Parathyroid adenoma (tissue), 2 donors: Measurements from ENCODE around the gene UNCX.

Experiments used
- H2AFZ ChIP-seq: fragments of 300-600 bp; sonication (generic); one replicate; pipeline ENCODE4 v1.7.0; 2017; ENCODE audit warnings: antibody characterized with exemption, mild to moderate bottlenecking
- H3K27ac ChIP-seq: fragments of 300-600 bp; sonication (generic); one replicate; pipeline ENCODE4 v1.7.0; 2017
- H3K27me3 ChIP-seq: fragments of 300-600 bp; sonication (generic); one replicate; pipeline ENCODE4 v1.7.0; 2017; ENCODE audit warnings: low read length; ENCODE audit not compliant: control insufficient read depth, insufficient read depth
- H3K36me3 ChIP-seq: fragments of 300-600 bp; sonication (generic); one replicate; pipeline ENCODE4 v1.7.0; 2017; ENCODE audit warnings: low read length; ENCODE audit not compliant: control insufficient read depth, insufficient read depth
- H3K4me1 ChIP-seq: fragments of 300-600 bp; sonication (generic); one replicate; pipeline ENCODE4 v1.7.0; 2017; ENCODE audit warnings: control low read depth
- H3K4me2 ChIP-seq: fragments of 300-600 bp; sonication (generic); one replicate; pipeline ENCODE4 v1.7.0; 2017; ENCODE audit warnings: low read length
- H3K4me3 ChIP-seq: fragments of 300-600 bp; sonication (generic); one replicate; pipeline ENCODE4 v1.7.0; 2017; ENCODE audit warnings: low read depth, low read length
- H3K79me2 ChIP-seq: fragments of 300-600 bp; sonication (generic); one replicate; pipeline ENCODE4 v1.7.0; 2017; ENCODE audit warnings: control low read depth
- H3K9ac ChIP-seq: fragments of 300-600 bp; sonication (generic); one replicate; pipeline ENCODE4 v1.7.0; 2017; ENCODE audit warnings: mild to moderate bottlenecking
- H3K9me3 ChIP-seq: fragments of 300-600 bp; sonication (generic); one replicate; pipeline ENCODE4 v1.7.0; 2017; ENCODE audit warnings: low read length; ENCODE audit not compliant: control insufficient read depth
- TF ChIP-seq, protein P1 (sequence below): fragments of 300-600 bp; sonication (generic); IDR thresholded peaks from one replicate; pipeline ENCODE4 v1.7.0; 2017; ENCODE audit warnings: antibody characterized with exemption, mild to moderate bottlenecking
- donor health status: primary hyperparathyroidism.

UNCX gene

GRCh38 chr7:1223196-1223981 lies 9.3 kb upstream of the UNCX start:
- no peaks in the 10 kb centered on the region for H3K79me2 ChIP-seq
- no peaks in the 10 kb centered on the region for H3K4me1 ChIP-seq
- TF ChIP-seq, protein P1, sequence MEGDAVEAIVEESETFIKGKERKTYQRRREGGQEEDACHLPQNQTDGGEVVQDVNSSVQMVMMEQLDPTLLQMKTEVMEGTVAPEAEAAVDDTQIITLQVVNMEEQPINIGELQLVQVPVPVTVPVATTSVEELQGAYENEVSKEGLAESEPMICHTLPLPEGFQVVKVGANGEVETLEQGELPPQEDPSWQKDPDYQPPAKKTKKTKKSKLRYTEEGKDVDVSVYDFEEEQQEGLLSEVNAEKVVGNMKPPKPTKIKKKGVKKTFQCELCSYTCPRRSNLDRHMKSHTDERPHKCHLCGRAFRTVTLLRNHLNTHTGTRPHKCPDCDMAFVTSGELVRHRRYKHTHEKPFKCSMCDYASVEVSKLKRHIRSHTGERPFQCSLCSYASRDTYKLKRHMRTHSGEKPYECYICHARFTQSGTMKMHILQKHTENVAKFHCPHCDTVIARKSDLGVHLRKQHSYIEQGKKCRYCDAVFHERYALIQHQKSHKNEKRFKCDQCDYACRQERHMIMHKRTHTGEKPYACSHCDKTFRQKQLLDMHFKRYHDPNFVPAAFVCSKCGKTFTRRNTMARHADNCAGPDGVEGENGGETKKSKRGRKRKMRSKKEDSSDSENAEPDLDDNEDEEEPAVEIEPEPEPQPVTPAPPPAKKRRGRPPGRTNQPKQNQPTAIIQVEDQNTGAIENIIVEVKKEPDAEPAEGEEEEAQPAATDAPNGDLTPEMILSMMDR = peak; percentile 6
- H3K9me3 ChIP-seq = no peaks in the 10 kb centered on the region
- H3K4me2 ChIP-seq = no peak overlapping the region
- H3K27ac ChIP-seq = no peak overlapping the region
- no peak overlapping the region for H3K9ac ChIP-seq
- no peak overlapping the region for H2AFZ ChIP-seq
- H3K36me3 ChIP-seq = no peaks in the 10 kb centered on the region
- peaks cover 28% of the 10 kb centered on the region for H3K27me3 ChIP-seq
- no peak overlapping the region for H3K4me3 ChIP-seq

- Histone ChIP-seq H3K4me2 (no peak overlapping the region), H3K27me3 (peaks cover 28% of the 10 kb centered on the region), H2AFZ (no peak overlapping the region), H3K36me3 (no peaks in the 10 kb centered on the region), H3K4me3 (no peak overlapping the region), H3K27ac (no peak overlapping the region), H3K79me2 (no peaks in the 10 kb centered on the region), H3K4me1 (no peaks in the 10 kb centered on the region), H3K9me3 (no peaks in the 10 kb centered on the region), H3K9ac (no peak overlapping the region)
- TF ChIP-seq, protein P1 = no peak
Measured at GRCh38 chr7:1224086-1224716, 8.5 kb upstream of the UNCX start.

DNA sequence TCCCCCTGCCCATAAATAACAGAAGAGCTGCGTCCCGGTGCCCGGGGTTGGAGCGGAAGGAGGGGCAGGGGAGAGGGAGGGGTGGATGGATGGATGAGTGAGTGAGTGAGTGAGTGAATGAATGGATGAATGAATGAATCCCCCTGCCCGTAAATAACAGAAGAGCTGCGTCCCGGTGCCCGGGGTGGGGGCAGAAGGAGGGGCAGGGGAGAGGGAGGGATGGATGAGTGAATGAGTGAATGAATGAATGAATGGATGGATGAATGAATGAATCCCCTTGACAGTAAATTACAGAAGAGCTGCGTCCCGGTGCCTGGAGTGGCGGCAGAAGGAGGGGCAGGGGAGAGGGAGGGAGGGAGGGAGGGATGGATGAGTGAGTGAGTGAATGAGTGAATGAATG lies 7.6 kb upstream of the UNCX start:
- H3K4me2 ChIP-seq = no peak overlapping the region
- no peaks in the 10 kb centered on the region for H3K9me3 ChIP-seq
- H3K79me2 ChIP-seq = no peaks in the 10 kb centered on the region
- TF ChIP-seq, protein P1 = no peak
- H2AFZ ChIP-seq = no peak overlapping the region
- H3K27ac ChIP-seq = no peak overlapping the region
- no peaks in the 10 kb centered on the region for H3K4me1 ChIP-seq
- no peak overlapping the region for H3K4me3 ChIP-seq
- peaks cover 28% of the 10 kb centered on the region for H3K27me3 ChIP-seq
- H3K36me3 ChIP-seq = no peaks in the 10 kb centered on the region
- H3K9ac ChIP-seq = no peak overlapping the region

DNA sequence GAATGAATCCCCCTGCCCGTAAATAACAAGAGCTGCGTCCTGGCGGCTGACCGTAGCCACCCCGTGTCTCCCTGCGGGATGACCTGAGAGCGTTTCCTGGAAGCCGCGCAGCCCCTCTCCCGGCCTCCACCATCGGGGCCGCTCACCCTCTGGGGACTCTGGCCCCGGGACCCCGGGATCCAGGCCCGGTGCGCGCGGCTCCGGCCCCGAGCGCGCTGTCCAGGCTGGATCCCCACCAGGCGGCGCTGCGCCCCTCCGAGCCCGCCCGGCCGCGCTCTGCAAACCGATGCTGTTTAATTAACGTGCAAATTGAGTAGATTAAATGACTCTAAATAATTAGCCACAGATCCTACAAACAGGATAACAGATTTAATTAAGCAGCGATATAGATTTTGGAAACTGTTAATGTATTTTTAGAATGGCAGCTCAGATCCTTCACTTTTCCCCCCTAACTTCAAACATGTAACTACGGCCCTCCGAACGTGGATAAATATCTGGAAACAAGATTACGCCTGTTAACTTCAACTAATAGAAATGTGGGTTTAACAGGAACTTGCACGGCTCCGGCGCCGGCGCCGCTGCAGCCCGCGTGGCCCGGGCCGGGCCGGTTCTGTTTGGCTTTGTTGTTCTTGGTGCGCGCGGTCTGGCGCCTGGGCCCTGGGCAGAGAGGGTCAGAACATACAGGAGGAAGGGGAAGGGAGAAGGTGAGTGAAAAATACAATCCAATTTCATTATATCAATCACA lies 7.1 kb upstream of the UNCX start:
- H3K27me3 ChIP-seq = peaks cover 28% of the 10 kb centered on the region
- H3K4me1 ChIP-seq = no peaks in the 10 kb centered on the region
- TF ChIP-seq, protein P1 = peak; percentile 53

More for the DNA sequence above, 7.1 kb upstream of the UNCX start:
- no peak overlapping the region for H3K4me2 ChIP-seq
- no peak overlapping the region for H3K27ac ChIP-seq
- no peak overlapping the region for H2AFZ ChIP-seq
- no peaks in the 10 kb centered on the region for H3K9me3 ChIP-seq
- no peaks in the 10 kb centered on the region for H3K79me2 ChIP-seq
- H3K4me3 ChIP-seq = no peak overlapping the region
- H3K36me3 ChIP-seq = no peaks in the 10 kb centered on the region
- no peak overlapping the region for H3K9ac ChIP-seq
